HL-60 (cell line): ENCODE data around the gene WDR3.

Experiments
- DNase-seq, 2 experiments: peaks; one replicate each; pipeline ENCODE4 v3.0.0-alpha.2; 2010 to 2020; ENCODE audit warnings: low read depth in 1 of 2, low spot score in 1 of 2
- H3K27ac ChIP-seq: fragments of 250-450 bp; sonication (Bioruptor Pico); replicated peaks from 2 replicates; pipeline ENCODE4 v1.5.1; 2020; ENCODE audit warnings: mild to moderate bottlenecking, moderate library complexity
- H3K27me3 ChIP-seq: fragments of 250-450 bp; sonication (Bioruptor Pico); 2 replicates; pipeline ENCODE4 v1.5.1; 2021; ENCODE audit warnings: mild to moderate bottlenecking, moderate library complexity; ENCODE audit not compliant: insufficient read depth, poor library complexity, severe bottlenecking
- H3K4me3 ChIP-seq: replicated peaks from 2 replicates; pipeline ENCODE4 v1.5.1; 2011; ENCODE audit warnings: mild to moderate bottlenecking, control low read depth, low read length; ENCODE audit not compliant: insufficient read depth
- CTCF ChIP-seq: IDR thresholded peaks from one replicate; pipeline ENCODE4 v1.5.1; 2011; ENCODE audit warnings: low read length, control low read depth, inconsistent platforms; ENCODE audit not compliant: insufficient read depth
- GABPA ChIP-seq: IDR thresholded peaks from 2 replicates; pipeline ENCODE4 v1.6.1; 2012; ENCODE audit warnings: low read depth
- POLR2AphosphoS5 ChIP-seq: IDR thresholded peaks from 2 replicates; pipeline ENCODE4 v1.6.1; 2012; ENCODE audit warnings: low read depth
- REST ChIP-seq: IDR thresholded peaks from 2 replicates; pipeline ENCODE4 v1.6.1; 2012; ENCODE audit warnings: low read depth; ENCODE audit not compliant: insufficient replicate concordance
- SPI1 ChIP-seq: IDR thresholded peaks from 2 replicates; pipeline ENCODE4 v1.6.1; 2012; ENCODE audit warnings: low read depth, mild to moderate bottlenecking, borderline replicate concordance

WDR3 gene

GRCh38 chr1:117925981-117926380 is 3.6 kb upstream of the WDR3 start:
- no peak for TF ChIP-seq CTCF
- peak; percentile 31; the same call in 1 of the 2 replicates for TF ChIP-seq SPI1
- TF ChIP-seq GABPA: no peak
- no peak for TF ChIP-seq POLR2AphosphoS5
- TF ChIP-seq REST: no peak
- Histone ChIP-seq H3K27ac (peak overlapping the region; percentile 4; the same call in 1 of the 2 replicates), H3K4me3 (no peak overlapping the region), H3K27me3 (no peaks in the 10 kb centered on the region)
- DNase-seq: peak; percentile 16 to 28

- peak overlapping the region; percentile 66 for H3K27ac ChIP-seq
- no peak for TF ChIP-seq POLR2AphosphoS5
- TF ChIP-seq SPI1: peak; percentile 65; the same call in 1 of the 2 replicates
Measured at GRCh38 chr1:117928881-117929342, 627 bp upstream of the WDR3 start.

GRCh38 chr1:117930173-117930447 is 571 bp downstream of the WDR3 start:
- no peak for TF ChIP-seq CTCF
- no peak for TF ChIP-seq GABPA
- no peak for TF ChIP-seq SPI1
- TF ChIP-seq POLR2AphosphoS5: no peak
- no peak for TF ChIP-seq REST
- DNase-seq: no peak
- peak overlapping the region; percentile 66 for H3K27ac ChIP-seq
- H3K4me3 ChIP-seq: peak overlapping the region; percentile 93
- H3K27me3 ChIP-seq: no peaks in the 10 kb centered on the region

More at GRCh38 chr1:117928881-117929342, 627 bp upstream of the WDR3 start:
- Histone ChIP-seq H3K27me3 (no peaks in the 10 kb centered on the region), H3K4me3 (peak overlapping the region; percentile 93)
- DNase-seq: peak; percentile 41 to 73

- no peak for DNase-seq
- no peak for TF ChIP-seq POLR2AphosphoS5
- no peak for TF ChIP-seq CTCF
- no peak for TF ChIP-seq GABPA
- TF ChIP-seq SPI1: no peak
- TF ChIP-seq REST: no peak
- Histone ChIP-seq H3K27me3 (no peaks in the 10 kb centered on the region), H3K4me3 (peak overlapping the region; percentile 93), H3K27ac (peak overlapping the region; percentile 66)
Measured at GRCh38 chr1:117930484-117930883, 945 bp downstream of the WDR3 start.
